HepG2 (cell line): ENCODE results near the gene TBC1D22A. TPM values are rescaled to one million over a fixed set of nuclear protein-coding genes. Genes with fewer than 3 reads are reported as not detected.

Experiments
- NCOR1 ChIP-seq: fragments of 200-600 bp; sonication (generic); IDR thresholded peaks from 2 replicates; pipeline ENCODE4 v1.7.0; 2017; ENCODE audit warnings: antibody characterized with exemption, low read length, borderline replicate concordance
- SOX13 ChIP-seq, 3 experiments: fragments of 450-650 bp in 1 of 3; sonication (generic) in 1 of 3; formaldehyde crosslinking in 1 of 3; IDR thresholded peaks in 2 of 3; conservative IDR thresholded peaks in 1 of 3; 2 replicates each; pipeline versions ENCODE4 v1.5.0 to v1.6.1; 2016 to 2020; ENCODE audit warnings: antibody characterized with exemption in 1 of 3, mild to moderate bottlenecking in 1 of 3, missing compliant biosample characterization in 1 of 3, missing genetic modification reagents in 1 of 3, moderate library complexity in 1 of 3
- ZFAT ChIP-seq: sonication (generic); formaldehyde crosslinking; conservative IDR thresholded peaks from 2 replicates; pipeline ENCODE4 v1.8.1; 2023; ENCODE audit warnings: missing genetic modification reagents, inconsistent platforms
- ZNF253 ChIP-seq: sonication (generic); formaldehyde crosslinking; IDR thresholded peaks from 2 replicates; pipeline ENCODE4 v1.8.0; 2022; ENCODE audit warnings: mild to moderate bottlenecking, missing genetic modification reagents, borderline replicate concordance
- ZNF556 ChIP-seq: sonication (generic); formaldehyde crosslinking; IDR thresholded peaks from 2 replicates; pipeline ENCODE4 v1.4.0; 2020; ENCODE audit warnings: mild to moderate bottlenecking, missing genetic modification reagents, borderline replicate concordance
- ZNF850 ChIP-seq: sonication (generic); formaldehyde crosslinking; conservative IDR thresholded peaks from 2 replicates; pipeline ENCODE4 v1.9.0; 2021; ENCODE audit warnings: mild to moderate bottlenecking, missing genetic modification reagents
- polyA plus RNA-seq, 8 experiments: library from polyadenylated mRNA; depleted of rRNA in 3 of 8; stranded (reverse) in 7 of 8; unstranded in 1 of 8; fragments of >200 nt; fragmentation: Illumina TruSeq in 4 of 8; extraction: Trizol in 4 of 8; gene quantifications; 2 replicates each; pipeline versions ENCODE4 v1.2.1 to v1.2.3, GENCODE V29; 2011 to 2016; ENCODE audit warnings: low read depth in 4 of 8, missing spikeins in 1 of 8, mixed read lengths in 1 of 8; ENCODE audit not compliant: insufficient read depth in 1 of 8
- total RNA-seq, 5 experiments: library from RNA; depleted of rRNA; stranded (reverse); fragments of >200 nt; fragmentation: Illumina TruSeq; extraction: Trizol; gene quantifications; 2 replicates each; pipeline ENCODE4 v1.2.3, GENCODE V29; 2016; ENCODE audit warnings: low read depth in 1 of 5
- TF ChIP-seq, protein P1 (sequence below): IDR thresholded peaks from 2 replicates; pipeline ENCODE4 v1.6.1; 2012; ENCODE audit warnings: inconsistent platforms
- TF ChIP-seq, protein P2 (sequence below): sonication (generic); formaldehyde crosslinking; IDR thresholded peaks from 2 replicates; pipeline ENCODE4 v1.5.0; 2020; ENCODE audit warnings: missing genetic modification reagents
- TF ChIP-seq, protein P3 (sequence below): sonication (generic); formaldehyde crosslinking; IDR thresholded peaks from 2 replicates; pipeline ENCODE4 v1.5.0; 2020; ENCODE audit warnings: mild to moderate bottlenecking, missing genetic modification reagents

TBC1D22A gene
- total and polyA plus RNA-seq, 2 of the 13 experiments (the other 11 are each of a cell fraction or from before 2014, with no cell fraction given) = 17.3 to 18.0 TPM

DNA sequence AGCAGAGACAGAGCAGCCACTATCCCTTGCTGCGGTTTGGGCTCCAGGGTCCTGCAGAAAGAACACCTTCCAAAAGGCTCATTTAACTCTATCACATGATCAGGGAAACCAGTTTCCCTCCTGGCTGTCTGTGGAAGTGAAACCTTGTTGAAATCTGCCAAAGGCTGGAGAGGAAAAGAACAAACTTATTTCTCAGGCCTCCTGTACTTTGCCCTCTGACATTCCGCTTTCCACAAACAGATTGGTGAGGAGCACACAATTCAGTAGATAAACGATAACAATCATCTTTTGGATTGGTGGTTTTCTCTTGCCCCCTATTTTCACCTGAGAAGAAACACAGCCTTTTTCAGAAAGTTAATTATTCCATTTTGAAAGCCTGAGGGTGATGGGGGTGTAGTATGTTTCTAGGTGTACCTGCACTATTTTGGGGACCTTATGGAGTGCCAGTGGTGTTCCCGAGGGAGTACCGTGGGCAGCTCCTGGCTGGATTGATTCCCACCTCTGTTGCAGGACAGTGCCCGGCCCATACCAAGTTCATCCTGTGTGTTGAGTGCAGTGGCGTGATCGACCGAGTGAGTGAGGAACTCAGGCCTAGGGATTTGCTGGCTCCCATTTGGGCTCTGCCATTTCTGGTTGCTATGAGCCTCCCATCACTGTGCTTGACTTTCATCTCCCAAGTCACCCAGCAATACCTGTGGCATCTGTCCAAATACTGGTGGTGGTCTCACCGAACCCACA is 102.0 kb downstream of the TBC1D22A start (continued):
- TF ChIP-seq, protein P1, sequence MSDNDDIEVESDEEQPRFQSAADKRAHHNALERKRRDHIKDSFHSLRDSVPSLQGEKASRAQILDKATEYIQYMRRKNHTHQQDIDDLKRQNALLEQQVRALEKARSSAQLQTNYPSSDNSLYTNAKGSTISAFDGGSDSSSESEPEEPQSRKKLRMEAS = no peak
- no peak for TF ChIP-seq SOX13 (IDR thresholded peaks at IDR 0.05)
- TF ChIP-seq SOX13 (CRISPR knock-in tag; conservative IDR thresholded peaks at IDR 0.05 in 1 of 2, IDR thresholded peaks at IDR 0.05 in 1 of 2) = peak in 1 of 2 experiments; percentile 53; a peak in 1 of 4 replicates
- no peak for TF ChIP-seq ZNF253 (CRISPR knock-in tag)
- peak; percentile 33; the same call in 1 of the 2 replicates for TF ChIP-seq NCOR1
- TF ChIP-seq ZFAT (CRISPR knock-in tag) = no peak
- TF ChIP-seq, protein P2, sequence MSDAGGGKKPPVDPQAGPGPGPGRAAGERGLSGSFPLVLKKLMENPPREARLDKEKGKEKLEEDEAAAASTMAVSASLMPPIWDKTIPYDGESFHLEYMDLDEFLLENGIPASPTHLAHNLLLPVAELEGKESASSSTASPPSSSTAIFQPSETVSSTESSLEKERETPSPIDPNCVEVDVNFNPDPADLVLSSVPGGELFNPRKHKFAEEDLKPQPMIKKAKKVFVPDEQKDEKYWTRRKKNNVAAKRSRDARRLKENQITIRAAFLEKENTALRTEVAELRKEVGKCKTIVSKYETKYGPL (CRISPR knock-in tag) = no peak
- no peak for TF ChIP-seq ZNF556 (CRISPR knock-in tag)
- TF ChIP-seq, protein P3, sequence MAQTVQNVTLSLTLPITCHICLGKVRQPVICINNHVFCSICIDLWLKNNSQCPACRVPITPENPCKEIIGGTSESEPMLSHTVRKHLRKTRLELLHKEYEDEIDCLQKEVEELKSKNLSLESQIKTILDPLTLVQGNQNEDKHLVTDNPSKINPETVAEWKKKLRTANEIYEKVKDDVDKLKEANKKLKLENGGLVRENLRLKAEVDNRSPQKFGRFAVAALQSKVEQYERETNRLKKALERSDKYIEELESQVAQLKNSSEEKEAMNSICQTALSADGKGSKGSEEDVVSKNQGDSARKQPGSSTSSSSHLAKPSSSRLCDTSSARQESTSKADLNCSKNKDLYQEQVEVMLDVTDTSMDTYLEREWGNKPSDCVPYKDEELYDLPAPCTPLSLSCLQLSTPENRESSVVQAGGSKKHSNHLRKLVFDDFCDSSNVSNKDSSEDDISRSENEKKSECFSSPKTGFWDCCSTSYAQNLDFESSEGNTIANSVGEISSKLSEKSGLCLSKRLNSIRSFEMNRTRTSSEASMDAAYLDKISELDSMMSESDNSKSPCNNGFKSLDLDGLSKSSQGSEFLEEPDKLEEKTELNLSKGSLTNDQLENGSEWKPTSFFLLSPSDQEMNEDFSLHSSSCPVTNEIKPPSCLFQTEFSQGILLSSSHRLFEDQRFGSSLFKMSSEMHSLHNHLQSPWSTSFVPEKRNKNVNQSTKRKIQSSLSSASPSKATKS (CRISPR knock-in tag) = no peak
- no peak for TF ChIP-seq ZNF850 (CRISPR knock-in tag)
